HG03025 (cell line): Measurements from ENCODE around the gene CD99.
"Not testable (repeated sequence)": the region's sequence is repeated elsewhere in the genome, so short reads cannot be mapped to it uniquely, and the experiment has no call there.

Source experiments
- ATAC-seq: cut with Tn5 transposase; IDR thresholded peaks from one replicate; pipeline ENCODE4 v1.9.1; 2021; ENCODE audit warnings: mild to moderate bottlenecking, moderate library complexity; ENCODE audit not compliant: unreplicated experiment, low FRiP score

Gene CD99

DNA sequence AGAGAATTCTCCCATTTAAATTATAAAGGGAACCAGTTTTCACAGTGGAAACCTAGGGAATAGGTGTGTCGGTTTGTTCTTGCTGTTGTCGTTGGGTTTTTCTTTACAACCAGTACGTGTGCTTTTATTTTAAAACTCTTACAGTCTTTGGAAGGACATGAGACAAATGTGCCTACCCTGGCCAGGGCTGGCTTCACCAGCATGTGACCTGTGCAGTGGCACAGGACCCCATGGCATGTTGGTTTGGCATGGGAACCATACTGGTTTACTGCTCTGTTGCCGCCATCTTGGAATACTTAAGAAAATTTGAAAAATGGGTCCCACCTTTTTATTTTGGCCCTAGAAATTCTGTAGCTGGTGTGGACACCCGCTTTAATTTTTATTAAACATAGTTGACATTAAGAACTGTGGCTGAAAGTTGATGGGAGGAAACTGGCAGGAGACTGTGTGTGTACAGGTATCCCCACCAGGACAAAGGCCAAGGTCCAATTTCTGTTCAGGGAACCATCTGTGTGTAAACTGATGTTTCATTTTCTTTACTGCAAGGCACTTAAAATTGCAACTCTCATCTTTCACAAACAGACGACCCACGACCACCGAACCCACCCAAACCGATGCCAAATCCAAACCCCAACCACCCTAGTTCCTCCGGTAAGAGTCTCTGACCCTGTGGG lies 28.8 kb downstream of the CD99 start:
- no peak for ATAC-seq

DNA sequence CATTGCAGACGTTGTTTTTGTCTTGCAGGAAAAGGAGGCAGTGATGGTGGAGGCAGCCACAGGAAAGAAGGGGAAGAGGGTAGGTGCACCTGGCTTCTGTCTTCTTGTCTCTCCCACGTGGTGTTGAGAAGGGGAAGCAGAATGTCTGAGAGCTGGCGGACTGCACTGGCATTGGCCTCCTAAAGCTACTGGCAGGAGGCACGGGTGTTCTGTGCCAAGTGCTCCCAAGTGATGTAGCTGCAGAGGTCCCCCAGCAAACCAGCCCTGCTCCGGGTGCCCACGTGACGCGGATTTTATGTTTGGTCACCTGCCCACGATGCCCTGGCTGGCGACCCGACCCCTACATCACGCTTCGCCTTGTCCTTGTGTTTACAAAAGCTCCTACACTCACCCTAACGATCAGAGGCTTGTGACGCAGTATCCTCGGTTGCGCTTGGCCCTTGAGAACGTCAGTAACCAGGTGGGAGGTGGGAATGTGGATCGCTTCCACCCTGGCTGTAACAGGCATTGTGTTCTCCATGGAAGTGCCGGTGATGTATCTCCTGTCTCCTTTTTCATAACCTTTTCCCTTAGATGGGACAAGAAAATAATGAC lies 32.3 kb downstream of the CD99 start:
- ATAC-seq = no peak

DNA sequence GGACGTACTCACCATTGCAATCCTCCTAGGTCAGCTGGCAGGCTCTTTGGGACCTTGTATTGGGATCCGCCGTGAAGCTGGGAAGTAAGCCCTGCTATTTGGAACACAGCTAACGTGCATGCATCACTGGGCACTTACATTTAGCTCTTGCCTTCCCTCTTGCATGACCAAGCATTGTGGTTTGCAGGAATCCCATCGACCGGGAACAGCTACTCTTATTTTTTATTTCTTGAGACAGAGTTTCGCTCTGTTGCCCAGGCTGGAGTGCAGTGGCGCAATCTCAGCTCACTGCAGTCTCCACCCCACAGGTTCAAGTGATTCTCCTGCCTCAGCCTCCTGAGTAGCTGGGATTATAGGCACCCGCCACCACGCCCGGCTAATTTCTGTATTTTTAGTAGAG lies 36.2 kb downstream of the CD99 start:
- ATAC-seq = not testable (repeated sequence)

DNA sequence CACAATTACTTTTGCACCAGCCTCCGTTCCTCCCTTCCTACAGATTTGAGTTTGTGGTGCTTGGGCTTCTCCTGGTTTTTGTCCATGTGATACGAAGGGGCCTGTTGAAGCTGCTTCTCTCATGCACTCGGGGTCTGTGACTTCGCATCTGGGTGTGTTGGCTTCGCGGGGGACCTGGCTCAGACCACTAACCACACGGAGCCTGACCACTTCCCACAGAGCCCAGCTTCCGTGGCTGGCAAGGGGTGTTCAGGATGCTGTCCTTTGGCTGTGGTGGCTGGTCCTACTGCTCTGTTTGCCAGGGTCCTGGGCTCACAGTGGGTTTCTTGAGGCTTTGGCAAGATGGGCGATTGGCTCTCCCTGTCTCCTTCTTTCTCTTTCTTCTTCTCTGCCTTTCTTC lies 41.0 kb downstream of the CD99 start:
- ATAC-seq = no peak

DNA sequence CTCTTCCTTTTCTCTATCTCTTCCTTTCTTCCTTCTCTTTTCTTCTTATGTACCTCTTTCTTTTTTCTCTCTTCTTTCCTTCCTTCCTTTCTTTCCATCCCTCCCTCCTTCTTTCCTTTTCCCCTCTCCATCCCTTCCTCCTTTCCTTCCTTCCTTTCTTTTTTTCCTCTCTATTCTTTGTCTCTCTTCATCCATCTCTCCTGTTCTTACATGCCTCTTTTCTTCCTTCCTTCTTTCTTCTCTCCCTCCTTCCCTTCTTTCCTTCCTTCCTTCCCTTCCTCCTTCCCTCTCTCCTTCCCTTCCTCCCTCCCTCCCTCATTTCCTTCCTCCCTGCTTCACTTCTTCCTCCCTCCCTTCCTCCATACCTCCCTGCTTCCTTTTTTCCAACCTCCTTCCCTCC lies 41.6 kb downstream of the CD99 start:
- ATAC-seq = no peak

DNA sequence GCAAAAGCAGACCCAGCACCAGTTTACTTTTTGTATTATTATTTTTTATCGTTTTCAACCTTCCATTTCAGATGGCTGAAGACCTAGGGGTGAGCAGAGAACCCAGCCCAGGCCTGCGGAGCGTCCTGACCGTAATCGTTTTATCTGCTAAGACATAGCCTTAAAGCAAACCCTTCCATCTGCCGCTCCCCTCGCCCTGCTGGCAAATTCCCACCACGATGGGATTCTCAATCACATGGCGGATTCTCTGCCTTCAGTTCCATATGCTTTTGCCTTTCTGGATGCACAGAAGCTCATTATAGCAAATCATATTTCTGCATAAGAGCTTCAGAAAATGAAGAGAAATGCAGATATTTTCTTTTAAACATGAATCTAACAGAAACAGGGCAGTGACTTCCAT lies 42.2 kb downstream of the CD99 start:
- ATAC-seq = no peak

DNA sequence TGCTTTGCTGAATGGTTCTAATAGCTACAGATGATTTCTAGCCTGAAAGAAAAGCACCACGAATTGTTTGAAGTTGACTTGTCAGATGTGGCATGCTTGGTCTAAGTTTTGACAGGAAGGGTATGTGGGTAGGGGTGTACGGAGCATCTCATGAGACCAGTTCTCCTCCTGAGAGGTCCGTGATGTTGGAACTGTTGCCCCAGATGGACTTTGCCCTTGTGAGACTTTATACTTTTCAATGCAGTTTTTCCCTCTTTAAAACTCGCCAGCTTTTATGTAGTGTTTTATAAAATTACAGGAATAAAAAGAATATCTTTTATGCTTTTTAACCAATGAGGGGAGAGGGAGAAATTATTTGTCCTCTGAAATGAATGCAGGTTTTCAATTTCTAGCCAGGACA lies 44.2 kb downstream of the CD99 start:
- ATAC-seq = no peak

DNA sequence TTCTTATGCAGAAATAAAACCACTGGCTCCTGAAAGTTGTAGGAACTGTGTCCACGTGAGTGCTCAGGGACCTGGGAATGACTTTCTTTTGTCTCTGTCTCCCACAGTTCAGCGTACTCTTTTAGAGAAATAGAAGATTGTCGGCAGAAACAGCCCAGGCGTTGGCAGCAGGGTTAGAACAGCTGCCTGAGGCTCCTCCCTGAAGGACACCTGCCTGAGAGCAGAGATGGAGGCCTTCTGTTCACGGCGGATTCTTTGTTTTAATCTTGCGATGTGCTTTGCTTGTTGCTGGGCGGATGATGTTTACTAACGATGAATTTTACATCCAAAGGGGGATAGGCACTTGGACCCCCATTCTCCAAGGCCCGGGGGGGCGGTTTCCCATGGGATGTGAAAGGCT lies 49.6 kb downstream of the CD99 start:
- no peak for ATAC-seq

DNA sequence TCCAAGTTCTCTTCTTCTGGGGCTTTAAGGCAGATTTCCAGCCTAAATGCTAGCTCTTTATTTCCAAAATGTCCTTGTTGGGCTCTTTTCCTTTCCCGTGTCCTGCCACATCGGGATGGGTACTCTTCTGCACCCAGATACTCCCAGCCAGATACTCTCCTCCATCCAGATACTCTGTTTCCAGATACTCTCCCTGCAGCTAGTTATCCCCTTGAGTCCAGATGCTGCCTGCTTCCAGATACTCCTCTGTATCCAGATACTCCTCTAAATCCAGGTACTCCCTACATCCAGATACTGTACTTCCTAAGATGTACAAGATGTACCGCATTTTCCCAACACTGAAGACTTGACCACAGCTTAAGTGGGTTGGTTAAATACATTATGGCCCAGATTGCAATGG lies 50.3 kb downstream of the CD99 start:
- ATAC-seq = no peak

DNA sequence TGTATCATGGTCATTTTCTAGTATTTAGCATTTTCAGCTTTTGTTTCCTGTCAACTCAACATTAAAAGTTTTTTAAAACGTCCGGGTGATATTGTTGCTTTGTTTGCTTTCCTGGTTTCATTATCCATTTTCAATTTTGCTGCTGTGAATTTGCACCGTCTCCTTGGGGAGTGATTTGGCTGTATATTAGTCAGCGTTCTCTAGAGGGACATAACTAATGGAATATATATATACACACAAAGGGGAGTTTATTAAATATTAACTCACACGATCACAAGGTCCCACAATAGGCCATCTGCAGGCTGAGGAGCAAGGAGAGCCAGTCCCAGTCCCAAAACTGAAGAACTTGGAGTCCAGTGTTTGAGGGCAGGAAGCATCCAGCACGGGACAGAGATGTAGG lies 55.2 kb downstream of the CD99 start:
- not testable (repeated sequence) for ATAC-seq

DNA sequence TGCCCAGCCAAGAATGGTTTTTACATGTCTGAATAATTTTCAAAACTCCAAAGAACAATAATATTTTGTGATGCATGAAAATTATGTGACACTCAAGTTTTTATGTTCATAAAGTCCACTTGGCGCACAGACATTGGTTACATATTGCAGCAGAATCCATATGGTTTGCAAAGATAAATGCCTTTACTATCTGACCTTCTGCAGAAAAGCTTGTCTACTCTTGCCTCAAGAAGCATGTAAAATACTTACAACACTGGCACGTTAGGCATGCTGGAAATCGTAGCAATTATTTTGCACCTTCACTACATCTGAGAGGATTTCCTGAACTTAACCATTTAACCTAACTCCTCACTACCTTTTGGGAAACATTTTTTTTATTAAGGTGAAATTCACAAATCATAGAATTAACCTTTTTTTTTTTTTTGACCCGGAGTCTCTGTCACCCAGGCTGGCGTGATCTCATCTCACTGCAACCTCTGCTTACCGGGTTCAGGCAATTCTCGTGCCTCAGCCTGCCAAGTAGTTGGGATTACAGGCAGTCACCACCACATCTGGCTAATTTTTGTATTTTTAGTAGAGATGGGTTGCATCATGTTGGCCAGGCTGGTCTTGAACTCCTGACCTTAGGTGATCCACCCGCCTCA lies 57.2 kb downstream of the CD99 start:
- no peak for ATAC-seq

DNA sequence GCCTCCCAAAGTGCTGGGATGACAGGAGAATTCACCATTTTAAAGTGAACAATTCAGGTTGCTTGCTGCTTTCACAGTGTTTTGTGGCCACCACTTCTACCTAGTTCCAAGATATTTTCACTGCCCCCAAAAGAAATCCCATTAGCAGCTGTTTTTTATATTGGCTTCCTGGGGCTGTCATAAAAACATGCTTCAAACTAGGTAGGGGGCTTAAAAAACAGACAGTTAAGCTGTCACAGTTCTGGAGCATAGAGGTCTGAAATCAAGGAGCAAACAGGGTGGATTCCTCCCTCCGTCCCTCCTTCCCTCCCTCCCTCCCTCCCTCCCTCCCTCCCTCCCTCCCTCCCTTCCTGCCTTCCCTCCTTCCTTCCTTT lies 57.7 kb downstream of the CD99 start:
- no peak for ATAC-seq

DNA sequence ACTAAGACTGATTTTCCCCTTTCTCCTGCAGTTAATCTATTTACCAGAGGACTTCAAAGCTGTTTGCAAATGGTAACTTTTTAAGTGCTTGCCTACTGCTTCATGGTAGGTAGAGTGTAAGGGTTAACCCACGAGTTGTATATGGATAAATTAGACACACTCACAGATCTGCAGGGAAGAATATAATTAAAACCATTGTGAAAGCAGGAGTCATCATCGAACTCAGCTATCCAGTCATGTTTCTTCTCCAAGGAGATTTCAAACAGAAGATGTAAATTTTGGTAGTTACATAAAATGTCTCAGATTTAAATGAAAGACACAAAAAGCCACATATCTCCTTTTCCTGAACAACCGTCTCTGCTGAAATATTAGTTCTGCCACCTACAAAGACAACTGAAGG lies 60.2 kb downstream of the CD99 start:
- ATAC-seq = no peak

DNA sequence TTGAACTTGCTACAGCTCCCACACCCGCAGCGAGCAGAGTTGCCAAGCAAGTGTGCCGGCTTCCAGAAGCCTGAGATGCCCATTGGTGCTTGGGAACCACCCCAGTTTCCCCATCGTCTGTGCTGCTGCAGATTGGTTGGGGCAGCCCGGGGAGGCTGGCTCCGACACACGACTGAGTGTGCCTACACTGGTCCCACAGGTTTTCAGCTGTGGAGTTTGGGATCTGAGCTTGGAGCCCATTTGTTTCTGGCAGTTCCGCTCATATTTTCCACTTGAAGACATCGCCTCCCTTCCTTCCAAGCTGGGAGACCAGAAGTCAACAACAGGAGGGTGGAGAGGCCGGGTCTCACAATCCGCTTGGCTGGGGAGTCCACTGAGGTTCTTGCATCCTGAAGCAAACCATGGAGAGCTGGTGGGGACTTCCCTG lies 60.8 kb downstream of the CD99 start, which contains the start of gene XG:
TSS of gene XG (plus strand) at position 167 of the 427 bp plus-strand sequence. CDS start at position 402, 235 bp downstream.
- not testable (repeated sequence) for ATAC-seq

DNA sequence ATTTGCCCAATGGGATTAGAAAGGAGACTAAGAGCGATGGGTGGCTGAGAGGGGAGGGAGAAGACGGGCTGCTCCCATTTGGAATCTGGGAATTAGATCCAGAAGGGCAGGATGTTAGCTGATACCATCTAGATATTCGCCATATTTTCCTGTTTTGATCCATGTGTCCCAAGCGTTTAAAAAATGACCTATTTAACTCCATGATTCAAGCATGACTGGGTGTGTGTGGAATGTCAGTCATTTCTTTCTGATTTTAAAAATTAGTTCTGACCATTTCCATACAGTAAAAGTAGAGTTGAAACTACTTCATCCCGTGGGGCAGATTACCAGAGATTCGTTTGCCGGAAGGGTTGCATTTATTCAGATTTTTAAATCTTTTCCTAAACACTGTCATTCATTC lies 61.3 kb downstream of the CD99 start:
- ATAC-seq = not testable (repeated sequence)

DNA sequence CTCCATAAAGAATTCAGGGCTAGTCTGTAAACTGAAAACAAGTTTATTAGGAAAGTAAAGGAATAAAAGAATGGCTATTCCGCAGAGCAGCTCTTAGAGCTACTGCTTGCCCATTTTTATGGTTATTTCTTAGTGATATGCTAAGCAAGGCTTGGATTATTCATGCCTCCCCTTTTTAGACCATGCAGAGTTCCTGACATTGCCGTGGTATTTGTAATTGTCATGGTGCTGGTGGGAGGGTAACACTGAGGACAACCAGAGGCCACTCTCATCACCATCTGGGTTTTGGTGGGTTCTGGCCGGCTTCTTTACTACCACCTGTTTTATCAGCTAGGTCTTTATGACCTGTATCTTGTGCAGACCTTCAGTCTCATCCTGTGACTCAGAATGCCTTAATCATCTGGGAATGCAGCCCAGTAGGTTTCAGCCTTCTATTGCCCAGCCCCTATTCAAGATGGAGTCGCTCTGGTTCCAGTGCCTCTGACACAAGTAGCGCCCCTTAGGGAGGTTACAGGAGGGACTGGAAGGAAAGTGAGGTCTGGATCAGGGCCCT lies 64.1 kb downstream of the CD99 start:
- ATAC-seq = not testable (repeated sequence)

DNA sequence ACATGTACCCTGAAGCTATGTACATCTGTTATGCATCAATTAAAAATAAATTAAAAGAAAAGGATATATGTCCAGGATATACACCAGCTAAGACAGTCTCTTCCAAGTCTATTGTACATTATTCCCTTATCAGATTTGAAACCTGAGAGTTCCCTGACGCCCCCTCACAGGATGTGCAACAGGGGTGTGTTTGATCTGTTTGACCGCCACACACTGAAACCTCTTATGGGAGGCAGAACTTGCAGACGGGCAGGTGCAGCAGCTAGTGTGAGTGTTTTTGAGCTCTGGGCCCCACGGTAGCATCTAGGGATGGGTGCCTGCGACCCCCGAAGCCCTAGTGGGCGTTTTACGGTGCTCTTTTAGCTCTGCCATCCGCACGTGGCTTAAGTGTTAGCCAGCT lies 65.5 kb downstream of the CD99 start:
- ATAC-seq = no peak

DNA sequence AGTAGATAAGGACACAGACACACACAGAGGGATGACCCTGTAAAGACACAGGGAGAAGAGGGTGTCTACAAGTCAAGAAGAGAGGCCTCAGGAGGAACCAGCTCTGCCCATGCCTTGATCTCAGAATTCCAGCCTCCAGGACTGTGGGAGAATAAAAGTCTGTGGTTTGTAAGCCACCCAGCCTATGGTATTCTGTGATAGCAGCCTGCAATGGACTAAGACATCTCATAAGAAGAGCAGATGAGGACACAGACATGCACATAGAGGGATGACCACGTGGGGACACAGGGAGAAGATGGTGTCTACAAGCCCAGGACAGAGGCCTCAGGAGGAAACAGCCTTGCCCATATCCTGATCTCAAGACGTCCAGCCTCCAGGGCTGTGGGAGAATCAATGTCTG lies 70.2 kb downstream of the CD99 start:
- ATAC-seq = no peak

DNA sequence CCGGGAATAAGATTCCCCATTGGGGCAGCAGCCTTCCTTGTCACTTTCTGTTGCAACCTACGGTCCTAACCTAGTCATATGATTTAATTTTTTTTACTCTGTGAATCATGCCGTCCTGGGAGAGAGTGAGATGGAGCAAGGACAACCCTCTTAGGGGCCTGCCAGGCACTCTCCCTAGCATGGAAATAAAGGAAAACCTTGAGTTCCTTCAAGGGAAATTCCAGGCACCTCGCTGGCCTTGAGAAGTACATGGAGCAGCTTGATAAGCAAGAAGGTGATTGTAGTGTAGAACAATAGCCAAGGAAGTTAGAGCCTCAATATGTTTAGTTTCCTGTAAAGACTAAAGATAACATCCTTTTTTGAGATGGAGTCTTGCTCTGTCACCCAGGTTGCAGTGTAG lies 71.6 kb downstream of the CD99 start:
- ATAC-seq = not testable (repeated sequence)

DNA sequence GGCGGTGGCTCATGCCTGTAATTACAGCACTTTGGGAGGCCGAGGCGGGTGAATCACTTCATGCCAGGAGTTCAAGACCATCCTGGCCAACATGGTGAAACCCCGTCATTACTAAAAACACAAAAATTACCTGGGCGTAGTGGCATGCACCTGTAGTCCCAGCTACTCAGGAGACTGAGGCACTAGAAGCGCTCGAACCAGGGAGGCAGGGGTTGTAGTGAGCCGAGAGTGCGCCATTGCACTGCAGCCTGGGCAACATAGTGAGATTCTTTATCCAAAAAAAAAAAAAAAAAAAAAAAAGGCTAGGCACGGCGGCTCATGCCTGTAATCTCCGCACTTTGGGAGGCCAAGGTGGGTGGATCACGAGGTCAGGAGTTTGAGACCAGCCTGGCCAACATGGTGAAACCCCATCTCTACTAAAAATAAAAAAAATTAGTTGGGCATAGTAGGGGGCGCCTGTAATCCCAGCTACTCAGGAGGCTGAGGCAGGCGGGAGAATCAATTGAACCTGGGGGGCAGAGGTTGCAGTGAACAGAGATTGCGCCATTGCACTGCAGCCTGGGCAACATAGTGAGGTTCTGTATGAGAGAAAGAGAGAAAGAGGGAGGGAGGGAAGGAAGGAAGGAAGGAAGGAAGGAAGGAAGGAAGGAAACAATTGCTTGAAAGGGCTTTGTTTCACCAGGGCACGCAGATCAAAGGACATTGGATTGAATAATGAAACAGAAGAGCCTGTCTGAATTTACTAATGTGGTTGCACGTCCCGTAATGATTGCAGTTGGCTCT lies 73.9 kb downstream of the CD99 start:
- not testable (repeated sequence) for ATAC-seq

DNA sequence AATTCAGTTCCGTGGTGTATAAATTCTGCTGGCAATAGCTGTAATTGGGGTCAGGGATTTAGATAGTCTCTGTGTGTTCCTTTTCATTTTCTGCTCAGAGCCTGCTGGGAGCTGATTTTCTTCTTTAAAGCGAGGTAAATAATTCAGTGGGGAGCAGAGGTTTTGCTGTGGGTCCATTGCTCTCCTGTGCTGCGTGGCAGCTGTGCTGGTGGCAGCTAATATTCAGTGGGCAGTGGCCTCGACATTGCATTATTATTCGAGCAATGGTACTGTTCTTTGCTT lies 74.4 kb downstream of the CD99 start:
- no peak for ATAC-seq
